HG02852 (cell line): ENCODE measurements around the gene DAPL1.

Source experiments
- ATAC-seq: cut with Tn5 transposase; IDR thresholded peaks from one replicate; pipeline ENCODE4 v1.9.1; 2021; ENCODE audit warnings: mild to moderate bottlenecking, moderate library complexity; ENCODE audit not compliant: unreplicated experiment

The DAPL1 gene

GRCh38 chr2:158776231-158776630 lies 18.9 kb upstream of the DAPL1 start:
- ATAC-seq: no peak

GRCh38 chr2:158777077-158777476 lies 18.0 kb upstream of the DAPL1 start:
- no peak for ATAC-seq

GRCh38 chr2:158778243-158778642 lies 16.9 kb upstream of the DAPL1 start:
- no peak for ATAC-seq

- no peak for ATAC-seq
Observed at GRCh38 chr2:158779621-158780020, 15.5 kb upstream of the DAPL1 start.

- no peak for ATAC-seq
Observed at GRCh38 chr2:158781353-158781961, 13.7 kb upstream of the DAPL1 start.

- no peak for ATAC-seq
Observed at GRCh38 chr2:158782136-158782535, 13.0 kb upstream of the DAPL1 start.

GRCh38 chr2:158782616-158783015 lies 12.5 kb upstream of the DAPL1 start:
- ATAC-seq: no peak

- ATAC-seq: no peak
Observed at GRCh38 chr2:158783923-158784322, 11.2 kb upstream of the DAPL1 start.

GRCh38 chr2:158786897-158787296 lies 8.2 kb upstream of the DAPL1 start:
- ATAC-seq: no peak

GRCh38 chr2:158788951-158789350 lies 6.2 kb upstream of the DAPL1 start:
- ATAC-seq: no peak

- ATAC-seq: no peak
Observed at GRCh38 chr2:158796652-158797051, 1.5 kb downstream of the DAPL1 start.

GRCh38 chr2:158797963-158798700 lies 3.0 kb downstream of the DAPL1 start:
- ATAC-seq: no peak

- no peak for ATAC-seq
Observed at GRCh38 chr2:158799181-158799580, 4.1 kb downstream of the DAPL1 start.

- no peak for ATAC-seq
Observed at GRCh38 chr2:158803506-158803905, 8.4 kb downstream of the DAPL1 start.

GRCh38 chr2:158805255-158805654 lies 10.1 kb downstream of the DAPL1 start:
- no peak for ATAC-seq

GRCh38 chr2:158805936-158806335 lies 10.8 kb downstream of the DAPL1 start:
- no peak for ATAC-seq

GRCh38 chr2:158806941-158807340 lies 11.8 kb downstream of the DAPL1 start:
- ATAC-seq: no peak

- ATAC-seq: no peak
Observed at GRCh38 chr2:158808426-158808825, 13.3 kb downstream of the DAPL1 start.

- ATAC-seq: no peak
Observed at GRCh38 chr2:158809816-158810215, 14.7 kb downstream of the DAPL1 start.

GRCh38 chr2:158810731-158811460 lies 15.8 kb downstream of the DAPL1 start:
- ATAC-seq: no peak

- no peak for ATAC-seq
Observed at GRCh38 chr2:158815166-158815565, 20.0 kb downstream of the DAPL1 start.

GRCh38 chr2:158815658-158816057 lies 20.5 kb downstream of the DAPL1 start:
- ATAC-seq: no peak
